Kidney (tissue), 14 donors: ENCODE results near the gene CHN2. TPM values are rescaled to one million over a fixed set of nuclear protein-coding genes. Genes with fewer than 3 reads are reported as not detected.
A peak's percentile ranks its signal among the peaks of the same experiment; 100 is the strongest.

Source experiments
- DNase-seq, 5 donors: peaks; one replicate each; pipeline ENCODE4 v3.0.0-alpha.2; 2013 to 2020
- FAIRE-seq: peaks from 2 replicates; lab custom pipeline; 2012; peaks lifted over from hg19 to GRCh38; lab: Jason Lieb, UNC
- H3K27ac ChIP-seq, 2 donors: one replicate each; pipeline ENCODE4 v1.7.0; 2013; ENCODE audit warnings: low read depth in 2 of 2, low read length in 2 of 2, inconsistent platforms in 1 of 2
- H3K27me3 ChIP-seq: one replicate; pipeline ENCODE4 v1.7.1; 2013; ENCODE audit warnings: low read length, inconsistent platforms; ENCODE audit not compliant: control insufficient read depth, insufficient read depth
- H3K36me3 ChIP-seq, 3 donors: one replicate each; pipeline versions ENCODE4 v1.7.0 to v1.7.1; 2013; ENCODE audit warnings: low read length in 3 of 3, control low read depth in 1 of 3, inconsistent platforms in 1 of 3; ENCODE audit not compliant: insufficient read depth in 3 of 3, control insufficient read depth in 2 of 3
- H3K4me1 ChIP-seq, 3 donors: one replicate each; pipeline versions ENCODE4 v1.7.0 to v1.7.1; 2013; ENCODE audit warnings: low read length in 3 of 3, inconsistent platforms in 1 of 3, low read depth in 1 of 3; ENCODE audit not compliant: control insufficient read depth in 2 of 3, insufficient read depth in 2 of 3
- H3K4me3 ChIP-seq, 3 donors: one replicate each; pipeline versions ENCODE4 v1.7.0 to v1.8.1; 2013; ENCODE audit warnings: low read length in 3 of 3, control low read depth in 1 of 3, inconsistent platforms in 1 of 3
- H3K9ac ChIP-seq, 3 donors: one replicate each; pipeline versions ENCODE4 v1.7.0 to v1.7.1; 2013; ENCODE audit warnings: low read length in 3 of 3, control low read depth in 1 of 3, inconsistent platforms in 1 of 3
- H3K9me3 ChIP-seq, 3 donors: one replicate each; pipeline versions ENCODE4 v1.7.0 to v1.7.1; 2013; ENCODE audit warnings: low read length in 3 of 3, control low read depth in 1 of 3, inconsistent platforms in 1 of 3; ENCODE audit not compliant: control insufficient read depth in 2 of 3, insufficient read depth in 1 of 3
- CTCF ChIP-seq: IDR thresholded peaks from 3 replicates; pipeline ENCODE4 v1.5.1; 2012; ENCODE audit warnings: mild to moderate bottlenecking, moderate library complexity, borderline replicate concordance; ENCODE audit not compliant: insufficient read depth; ENCODE audit errors: extremely low read depth
- intact Hi-C: fragments of 100-400 bp; cut with DNase I; formaldehyde crosslinking; loops from one replicate; pipeline ENCODE4 v1.11.1; 2022
- polyA plus RNA-seq: library from polyadenylated mRNA; stranded (reverse); fragments of 350-450 nt; fragmentation: Illumina TruSeq; extraction: RNeasy Lipid Tissue Mini Kit (QIAGEN cat#74804); gene quantifications from one replicate; pipeline ENCODE4 v1.2.3, GENCODE V29; 2014; ENCODE audit warnings: low read depth, low replicate concordance; ENCODE audit not compliant: insufficient read depth
- total RNA-seq: library from RNA; stranded (reverse); fragmentation: NEBNext Ultra II Directional; extraction: Animal tissue kit (Norgen Biotek cat#: 25700); gene quantifications from one replicate; pipeline ENCODE4 v1.2.1, GENCODE V29; 2021
- donor health status: control.
- donor health status: control.
- donor health status: control.
- donor health status: control.
- donor health status: control.
- donor health status: DM: yes; HTN: yes; CAD: no.
- donor health status: Normal renal cell carcinoma (clear cell type).

CHN2 gene
- total and polyA plus RNA-seq, 2 donors from 2014 or later = 7.4 to 22.5 TPM

- H3K4me1 ChIP-seq = no peaks in the 10 kb centered on the region
- no peak for TF ChIP-seq CTCF
- no peak for FAIRE-seq
- no peak overlapping the region for H3K9ac ChIP-seq
- no peaks in the 10 kb centered on the region for H3K36me3 ChIP-seq
- H3K27ac ChIP-seq = no peak overlapping the region
- DNase-seq = peak in 3 of 5 donors; percentile 29 to 77 (median 70)
- no peaks in the 10 kb centered on the region for H3K9me3 ChIP-seq
- intact Hi-C loops = no loop called here
- no peak overlapping the region for H3K4me3 ChIP-seq
- H3K27me3 ChIP-seq = no peaks in the 10 kb centered on the region
Measured at GRCh38 chr7:29356631-29357030, 162.1 kb downstream of the CHN2 start.

GRCh38 chr7:29359482-29360093 is 165.0 kb downstream of the CHN2 start:
- intact Hi-C loops = no loop called here
- no peak for FAIRE-seq

GRCh38 chr7:29360633-29361625 is 166.4 kb downstream of the CHN2 start:
- Histone ChIP-seq H3K27ac (no peak overlapping the region), H3K9me3 (no peaks in the 10 kb centered on the region), H3K27me3 (no peaks in the 10 kb centered on the region), H3K4me1 (no peaks in the 10 kb centered on the region), H3K4me3 (no peak overlapping the region), H3K36me3 (no peaks in the 10 kb centered on the region), H3K9ac (no peak overlapping the region)
- DNase-seq = peak in 2 of 5 donors; percentile 24
- no peak for FAIRE-seq
- intact Hi-C loops = no loop called here
- no peak for TF ChIP-seq CTCF

More at GRCh38 chr7:29359482-29360093, 165.0 kb downstream of the CHN2 start:
- Histone ChIP-seq H3K36me3 (no peaks in the 10 kb centered on the region), H3K27ac (no peak overlapping the region), H3K9ac (no peak overlapping the region), H3K9me3 (no peaks in the 10 kb centered on the region), H3K27me3 (no peaks in the 10 kb centered on the region), H3K4me1 (no peaks in the 10 kb centered on the region), H3K4me3 (no peak overlapping the region)
- TF ChIP-seq CTCF = peak; percentile 21
- peak in 2 of 5 donors; percentile 24 to 29 for DNase-seq
